Measurements from ENCODE around the gene SPC24. TPM values are rescaled to one million over a fixed set of nuclear protein-coding genes. Genes with fewer than 3 reads are reported as not detected.

The SPC24 gene
- total RNA-seq, 1 experiment from 2014 or later: 120 TPM

GRCh38 chr19:11197291-11198174, 42.0 kb upstream of the SPC24 start, which contains the start of gene KANK2:
Gene KANK2 (minus strand): TSS chr19:11197545. CDS start chr19:11194511, 3,034 bp downstream.
- Histone ChIP-seq H3K36me3 (peaks cover 51% of the 10 kb centered on the region), H3K9me3 (replicated peaks) (no peaks in the 10 kb centered on the region), H3K4me1 (replicated peaks) (peaks cover 58% of the 10 kb centered on the region), H3K27ac (peak within 1 kb of the TSS; percentile 23), H3K4me3 (peak within 1 kb of the TSS; percentile 90), H3K27me3 (replicated peaks) (no peaks in the 10 kb centered on the region)
- DNase-seq (ENCODE audit: low read depth in 1 of 2, low spot score in 2 of 2): peak; percentile 90 to 94

GRCh38 chr19:11196406-11197287, 41.1 kb upstream of the SPC24 start:
- peak overlapping the region; percentile 90 for H3K4me3 ChIP-seq
- peaks cover 59% of the 10 kb centered on the region for H3K4me1 ChIP-seq (replicated peaks)
- no peak for DNase-seq (ENCODE audit: low read depth in 1 of 2, low spot score in 2 of 2)
- H3K27me3 ChIP-seq (replicated peaks): no peaks in the 10 kb centered on the region
- H3K27ac ChIP-seq: peak overlapping the region; percentile 23
- peaks cover 57% of the 10 kb centered on the region for H3K36me3 ChIP-seq
- H3K9me3 ChIP-seq (replicated peaks): no peaks in the 10 kb centered on the region

GRCh38 chr19:11195681-11196080, 40.1 kb upstream of the SPC24 start:
- H3K27me3 ChIP-seq (replicated peaks): no peaks in the 10 kb centered on the region
- no peaks in the 10 kb centered on the region for H3K9me3 ChIP-seq (replicated peaks)
- H3K36me3 ChIP-seq: peaks cover 67% of the 10 kb centered on the region
- peak in 1 of 2 experiments; percentile 46 for DNase-seq (ENCODE audit: low read depth in 1 of 2, low spot score in 2 of 2)
- H3K4me1 ChIP-seq (replicated peaks): peaks cover 69% of the 10 kb centered on the region
- H3K4me3 ChIP-seq: peak overlapping the region; percentile 90
- H3K27ac ChIP-seq: no peak overlapping the region

- peak overlapping the region; percentile 31 for H3K27ac ChIP-seq
- H3K4me1 ChIP-seq (replicated peaks): peaks cover 76% of the 10 kb centered on the region
- H3K9me3 ChIP-seq (replicated peaks): no peaks in the 10 kb centered on the region
- H3K27me3 ChIP-seq (replicated peaks): no peaks in the 10 kb centered on the region
- peak overlapping the region; percentile 90 for H3K4me3 ChIP-seq
- H3K36me3 ChIP-seq: peaks cover 75% of the 10 kb centered on the region
- DNase-seq (ENCODE audit: low read depth in 1 of 2, low spot score in 2 of 2): peak; percentile 62 to 87
These were observed 39.3 kb upstream of the SPC24 start for GRCh38 chr19:11194656-11195558.

GRCh38 chr19:11194173-11194572, 38.6 kb upstream of the SPC24 start:
- no peaks in the 10 kb centered on the region for H3K27me3 ChIP-seq (replicated peaks)
- H3K4me3 ChIP-seq: peak overlapping the region; percentile 90
- peaks cover 82% of the 10 kb centered on the region for H3K4me1 ChIP-seq (replicated peaks)
- H3K36me3 ChIP-seq: peaks cover 80% of the 10 kb centered on the region
- H3K27ac ChIP-seq: no peak overlapping the region
- DNase-seq (ENCODE audit: low read depth in 1 of 2, low spot score in 2 of 2): no peak
- H3K9me3 ChIP-seq (replicated peaks): no peaks in the 10 kb centered on the region

- no peak for DNase-seq (ENCODE audit: low read depth in 1 of 2, low spot score in 2 of 2)
- Histone ChIP-seq H3K36me3 (peaks cover 89% of the 10 kb centered on the region), H3K9me3 (replicated peaks) (no peaks in the 10 kb centered on the region), H3K4me3 (no peak overlapping the region), H3K27ac (no peak overlapping the region), H3K4me1 (replicated peaks) (peaks cover 74% of the 10 kb centered on the region), H3K27me3 (replicated peaks) (no peaks in the 10 kb centered on the region)
These were observed 37.7 kb upstream of the SPC24 start for GRCh38 chr19:11192957-11193939.

GRCh38 chr19:11191934-11192333, 36.4 kb upstream of the SPC24 start:
- H3K27me3 ChIP-seq (replicated peaks): no peaks in the 10 kb centered on the region
- H3K4me3 ChIP-seq: no peak overlapping the region
- H3K27ac ChIP-seq: no peak overlapping the region
- DNase-seq (ENCODE audit: low read depth in 1 of 2, low spot score in 2 of 2): no peak
- no peaks in the 10 kb centered on the region for H3K9me3 ChIP-seq (replicated peaks)
- H3K36me3 ChIP-seq: peaks cover 98% of the 10 kb centered on the region
- H3K4me1 ChIP-seq (replicated peaks): peaks cover 67% of the 10 kb centered on the region

- no peaks in the 10 kb centered on the region for H3K27me3 ChIP-seq (replicated peaks)
- H3K27ac ChIP-seq: no peak overlapping the region
- no peak overlapping the region for H3K4me3 ChIP-seq
- no peaks in the 10 kb centered on the region for H3K9me3 ChIP-seq (replicated peaks)
- peaks cover 98% of the 10 kb centered on the region for H3K36me3 ChIP-seq
- peaks cover 67% of the 10 kb centered on the region for H3K4me1 ChIP-seq (replicated peaks)
- DNase-seq (ENCODE audit: low read depth in 1 of 2, low spot score in 2 of 2): peak; percentile 92 to 95
These were observed 35.7 kb upstream of the SPC24 start for GRCh38 chr19:11191273-11191755.

GRCh38 chr19:11190501-11190900, 34.9 kb upstream of the SPC24 start:
- Histone ChIP-seq H3K27ac (no peak overlapping the region), H3K9me3 (replicated peaks) (no peaks in the 10 kb centered on the region), H3K4me3 (no peak overlapping the region), H3K36me3 (peaks cover 100% of the 10 kb centered on the region), H3K4me1 (replicated peaks) (peaks cover 65% of the 10 kb centered on the region), H3K27me3 (replicated peaks) (no peaks in the 10 kb centered on the region)
- DNase-seq (ENCODE audit: low read depth in 1 of 2, low spot score in 2 of 2): no peak

- DNase-seq (ENCODE audit: low read depth in 1 of 2, low spot score in 2 of 2): no peak
- H3K36me3 ChIP-seq: peaks cover 98% of the 10 kb centered on the region
- H3K4me3 ChIP-seq: no peak overlapping the region
These were observed 31.9 kb upstream of the SPC24 start for GRCh38 chr19:11187441-11187840.

GRCh38 chr19:11182994-11183393, 27.4 kb upstream of the SPC24 start:
- no peaks in the 10 kb centered on the region for H3K9me3 ChIP-seq (replicated peaks)
- no peak overlapping the region for H3K27ac ChIP-seq
- no peak overlapping the region for H3K4me3 ChIP-seq
- peaks cover 30% of the 10 kb centered on the region for H3K4me1 ChIP-seq (replicated peaks)
- DNase-seq (ENCODE audit: low read depth in 1 of 2, low spot score in 2 of 2): no peak
- peaks cover 89% of the 10 kb centered on the region for H3K36me3 ChIP-seq
- H3K27me3 ChIP-seq (replicated peaks): no peaks in the 10 kb centered on the region

More at GRCh38 chr19:11187441-11187840, 31.9 kb upstream of the SPC24 start:
- no peak overlapping the region for H3K27ac ChIP-seq
- H3K27me3 ChIP-seq (replicated peaks): no peaks in the 10 kb centered on the region
- H3K9me3 ChIP-seq (replicated peaks): no peaks in the 10 kb centered on the region
- peaks cover 34% of the 10 kb centered on the region for H3K4me1 ChIP-seq (replicated peaks)

GRCh38 chr19:11181488-11181887, 25.9 kb upstream of the SPC24 start:
- peaks cover 89% of the 10 kb centered on the region for H3K36me3 ChIP-seq
- H3K4me3 ChIP-seq: no peak overlapping the region
- no peaks in the 10 kb centered on the region for H3K27me3 ChIP-seq (replicated peaks)
- no peak for DNase-seq (ENCODE audit: low read depth in 1 of 2, low spot score in 2 of 2)
- H3K27ac ChIP-seq: no peak overlapping the region
- H3K4me1 ChIP-seq (replicated peaks): peaks cover 45% of the 10 kb centered on the region
- H3K9me3 ChIP-seq (replicated peaks): no peaks in the 10 kb centered on the region

All from SJSA1 (cell line).